Measurements from ENCODE around the gene FUT4.

- TF ChIP-seq CTCF (IDR thresholded peaks at IDR 0.05; ENCODE audit: poor library complexity) (no peak), EZH2 (IDR thresholded peaks at IDR 0.05; ENCODE audit: borderline replicate concordance) (no peak)
Observed at GRCh38 chr11:94557992-94558391, 14.3 kb downstream of the FUT4 start.
